Endometrial microvascular endothelial cells (primary cell): ENCODE results near the gene EPHB1. TPM values are rescaled to one million over a fixed set of nuclear protein-coding genes. Genes with fewer than 3 reads are reported as not detected.

ENCODE experiments used
- in situ Hi-C: cut with HindIII; loops from 2 replicates; pipeline ENCODE4 v1.10.0; 2017; ENCODE audit warnings: low sequenced_read_pairs, low pct_unique_long_range_greater_than_20kb; ENCODE audit errors: inconsistent ontology term
- total RNA-seq: library from RNA; depleted of rRNA; stranded (reverse); fragments of >200 nt; gene quantifications from one replicate; pipeline ENCODE4 v1.2.3, GENCODE V29; 2015; ENCODE audit errors: inconsistent ontology term

Gene EPHB1
- total RNA-seq, 1 donor from 2014 or later = 0.37 TPM

- in situ Hi-C loops = no loop called here
Measured at GRCh38 chr3:135263331-135263730, 468.3 kb downstream of the EPHB1 start.

- in situ Hi-C loops = no loop called here
Measured at GRCh38 chr3:135267487-135267886, 472.4 kb downstream of the EPHB1 start.

- in situ Hi-C loops = no loop called here
Measured at GRCh38 chr3:135268941-135269532, 474.0 kb downstream of the EPHB1 start.

GRCh38 chr3:135271177-135272025, 476.3 kb downstream of the EPHB1 start:
- in situ Hi-C loops = no loop called here

- in situ Hi-C loops = no loop called here
Measured at GRCh38 chr3:135272026-135272669, 477.1 kb downstream of the EPHB1 start.

- in situ Hi-C loops = no loop called here
Measured at GRCh38 chr3:135292162-135292561, 497.1 kb downstream of the EPHB1 start.

GRCh38 chr3:135301670-135302069, 506.6 kb downstream of the EPHB1 start:
- in situ Hi-C loops = no loop called here

GRCh38 chr3:135304378-135304777, 509.3 kb downstream of the EPHB1 start:
- in situ Hi-C loops = no loop called here

Other genes starting within 250 kb of the EPHB1 start
- gene KY, start 144.2 kb upstream of the EPHB1 start, total RNA-seq = not detected